Fibroblast of lung (primary cell): ENCODE results near the gene VASN. TPM values are rescaled to one million over a fixed set of nuclear protein-coding genes. Genes with fewer than 3 reads are reported as not detected.
A peak's percentile ranks its signal among the peaks of the same experiment; 100 is the strongest.

ENCODE experiments used
- DNase-seq, 2 donors: peaks; one replicate each; pipeline versions ENCODE4 v3.0.0 to v3.0.0-alpha.2; 2010; ENCODE audit warnings: low read depth in 2 of 2
- H2AFZ ChIP-seq: 2 replicates; pipeline ENCODE4 v1.5.1; 2012; ENCODE audit warnings: low read length, control low read depth, inconsistent platforms
- H3K27ac ChIP-seq: 2 replicates; pipeline ENCODE4 v1.5.1; 2011; ENCODE audit warnings: low read length, control low read depth; ENCODE audit not compliant: insufficient read depth
- H3K27me3 ChIP-seq: 2 replicates; pipeline ENCODE4 v1.5.1; 2011; ENCODE audit warnings: mild to moderate bottlenecking, low read length; ENCODE audit not compliant: control insufficient read depth, insufficient read depth
- H3K36me3 ChIP-seq: 2 replicates; pipeline ENCODE4 v1.5.1; 2011; ENCODE audit warnings: low read length; ENCODE audit not compliant: control insufficient read depth, insufficient read depth
- H3K4me1 ChIP-seq: 2 replicates; pipeline ENCODE4 v1.5.1; 2011; ENCODE audit warnings: low read length; ENCODE audit not compliant: control insufficient read depth, insufficient read depth; ENCODE audit errors: extremely low read depth
- H3K4me2 ChIP-seq: 2 replicates; pipeline ENCODE4 v1.5.1; 2011; ENCODE audit warnings: low read length, control low read depth; ENCODE audit not compliant: insufficient read depth; ENCODE audit errors: extremely low read depth
- H3K4me3 ChIP-seq, 4 experiments: fragments of 200-600 bp in 1 of 4; sonication (generic) in 1 of 4; replicated peaks in 1 of 4; 2 replicates each; pipeline ENCODE4 v1.5.1; 2011 to 2016; ENCODE audit warnings: low read length in 4 of 4, low read depth in 3 of 4, mild to moderate bottlenecking in 3 of 4, control low read depth in 2 of 4, inconsistent platforms in 1 of 4, mixed read lengths in 1 of 4; ENCODE audit not compliant: insufficient read depth in 1 of 4; ENCODE audit errors: control extremely low read depth in 1 of 4
- H3K79me2 ChIP-seq: 2 replicates; pipeline ENCODE4 v1.5.1; 2012; ENCODE audit warnings: mild to moderate bottlenecking, low read length, inconsistent platforms; ENCODE audit not compliant: control insufficient read depth, insufficient read depth
- H3K9ac ChIP-seq: 2 replicates; pipeline ENCODE4 v1.5.1; 2011; ENCODE audit warnings: mild to moderate bottlenecking, low read length, control low read depth; ENCODE audit not compliant: insufficient read depth
- H3K9me3 ChIP-seq: 2 replicates; pipeline ENCODE4 v1.5.1; 2012; ENCODE audit warnings: low read depth, low read length; ENCODE audit not compliant: control insufficient read depth, insufficient read depth
- H4K20me1 ChIP-seq: 2 replicates; pipeline ENCODE4 v1.5.1; 2011; ENCODE audit warnings: low read length; ENCODE audit not compliant: control insufficient read depth, insufficient read depth; ENCODE audit errors: extremely low read depth
- EZH2 ChIP-seq: IDR thresholded peaks from 2 replicates; pipeline ENCODE4 v1.5.1; 2012; ENCODE audit warnings: low read length, control low read depth, mild to moderate bottlenecking; ENCODE audit errors: missing control alignments
- polyA plus RNA-seq, 2 donors: library from polyadenylated mRNA; depleted of rRNA in 1 of 2; stranded (reverse) in 1 of 2; unstranded in 1 of 2; fragments of >200 nt; gene quantifications; 2 replicates each; pipeline ENCODE4 v1.2.1, GENCODE V29; 2011 to 2012; ENCODE audit warnings: missing spikeins in 1 of 2
- total RNA-seq: library from RNA; depleted of rRNA; stranded (reverse); fragments of >200 nt; gene quantifications from 2 replicates; pipeline ENCODE4 v1.2.1, GENCODE V29; 2014
- TF ChIP-seq, protein P1 (sequence below), 2 donors: IDR thresholded peaks in 1 of 2; conservative IDR thresholded peaks in 1 of 2; 1 replicate in 1 of 2; 2 replicates in 1 of 2; pipeline ENCODE4 v1.5.1; 2011 to 2012; ENCODE audit warnings: low read length in 2 of 2, control low read depth in 1 of 2, inconsistent platforms in 1 of 2, low read depth in 1 of 2, mild to moderate bottlenecking in 1 of 2

VASN gene
- total and polyA plus RNA-seq, 2 donors (not counting 1 experiment from before 2014, with no cell fraction given), result 61.9 to 79.4 TPM

DNA sequence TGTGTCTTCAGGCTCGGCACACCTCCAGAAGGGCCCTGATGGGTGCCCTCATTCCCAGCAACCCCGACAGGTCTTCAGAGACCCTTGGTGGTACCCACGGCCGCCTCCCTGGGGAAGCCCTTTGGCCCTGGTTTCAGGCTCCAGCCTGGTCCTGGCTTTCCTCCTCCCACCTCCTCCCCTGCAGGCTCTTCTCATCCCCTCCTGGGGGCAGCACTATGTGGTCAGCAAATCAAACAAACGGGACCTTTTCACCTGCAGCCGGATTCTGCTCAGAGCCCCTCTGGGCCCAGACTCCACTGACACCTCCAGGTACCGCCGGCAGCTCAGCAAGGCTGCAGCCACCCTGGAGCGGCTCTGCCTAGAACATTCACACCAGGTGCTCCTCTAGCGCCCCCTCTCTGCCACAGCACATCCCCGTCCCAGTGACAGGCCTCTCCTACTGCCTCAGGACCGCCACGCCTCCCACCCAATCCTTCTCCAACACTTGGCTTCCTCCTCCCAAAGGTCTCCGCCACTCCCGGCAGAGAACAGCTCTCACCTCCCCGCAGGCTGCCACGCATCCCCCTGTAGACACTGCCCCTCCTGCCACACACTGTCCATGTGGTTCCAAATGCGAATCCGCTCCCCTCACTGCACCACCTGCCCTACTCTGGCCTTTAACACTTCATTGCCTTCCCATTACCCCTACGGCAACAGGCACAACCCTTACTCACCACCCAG, 32.8 kb downstream of the VASN start:
- Histone ChIP-seq H3K36me3 (peaks cover 14% of the 10 kb centered on the region), H3K9ac (no peak overlapping the region), H3K4me2 (no peak overlapping the region), H3K9me3 (no peaks in the 10 kb centered on the region), H3K79me2 (peaks cover under 1% of the 10 kb centered on the region), H3K4me3 (no peak overlapping the region), H3K27ac (no peak overlapping the region), H3K27me3 (no peaks in the 10 kb centered on the region), H3K4me1 (peaks cover 10% of the 10 kb centered on the region), H4K20me1 (no peaks in the 10 kb centered on the region), H2AFZ (no peak overlapping the region)
- DNase-seq, result no peak
- no peak for TF ChIP-seq EZH2
- TF ChIP-seq, protein P1, sequence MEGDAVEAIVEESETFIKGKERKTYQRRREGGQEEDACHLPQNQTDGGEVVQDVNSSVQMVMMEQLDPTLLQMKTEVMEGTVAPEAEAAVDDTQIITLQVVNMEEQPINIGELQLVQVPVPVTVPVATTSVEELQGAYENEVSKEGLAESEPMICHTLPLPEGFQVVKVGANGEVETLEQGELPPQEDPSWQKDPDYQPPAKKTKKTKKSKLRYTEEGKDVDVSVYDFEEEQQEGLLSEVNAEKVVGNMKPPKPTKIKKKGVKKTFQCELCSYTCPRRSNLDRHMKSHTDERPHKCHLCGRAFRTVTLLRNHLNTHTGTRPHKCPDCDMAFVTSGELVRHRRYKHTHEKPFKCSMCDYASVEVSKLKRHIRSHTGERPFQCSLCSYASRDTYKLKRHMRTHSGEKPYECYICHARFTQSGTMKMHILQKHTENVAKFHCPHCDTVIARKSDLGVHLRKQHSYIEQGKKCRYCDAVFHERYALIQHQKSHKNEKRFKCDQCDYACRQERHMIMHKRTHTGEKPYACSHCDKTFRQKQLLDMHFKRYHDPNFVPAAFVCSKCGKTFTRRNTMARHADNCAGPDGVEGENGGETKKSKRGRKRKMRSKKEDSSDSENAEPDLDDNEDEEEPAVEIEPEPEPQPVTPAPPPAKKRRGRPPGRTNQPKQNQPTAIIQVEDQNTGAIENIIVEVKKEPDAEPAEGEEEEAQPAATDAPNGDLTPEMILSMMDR (conservative IDR thresholded peaks at IDR 0.05 in 1 of 2, IDR thresholded peaks at IDR 0.05 in 1 of 2; ENCODE audit: low read depth in 1 of 2, low read length in 2 of 2), result peak; percentile 74 to 79

DNA sequence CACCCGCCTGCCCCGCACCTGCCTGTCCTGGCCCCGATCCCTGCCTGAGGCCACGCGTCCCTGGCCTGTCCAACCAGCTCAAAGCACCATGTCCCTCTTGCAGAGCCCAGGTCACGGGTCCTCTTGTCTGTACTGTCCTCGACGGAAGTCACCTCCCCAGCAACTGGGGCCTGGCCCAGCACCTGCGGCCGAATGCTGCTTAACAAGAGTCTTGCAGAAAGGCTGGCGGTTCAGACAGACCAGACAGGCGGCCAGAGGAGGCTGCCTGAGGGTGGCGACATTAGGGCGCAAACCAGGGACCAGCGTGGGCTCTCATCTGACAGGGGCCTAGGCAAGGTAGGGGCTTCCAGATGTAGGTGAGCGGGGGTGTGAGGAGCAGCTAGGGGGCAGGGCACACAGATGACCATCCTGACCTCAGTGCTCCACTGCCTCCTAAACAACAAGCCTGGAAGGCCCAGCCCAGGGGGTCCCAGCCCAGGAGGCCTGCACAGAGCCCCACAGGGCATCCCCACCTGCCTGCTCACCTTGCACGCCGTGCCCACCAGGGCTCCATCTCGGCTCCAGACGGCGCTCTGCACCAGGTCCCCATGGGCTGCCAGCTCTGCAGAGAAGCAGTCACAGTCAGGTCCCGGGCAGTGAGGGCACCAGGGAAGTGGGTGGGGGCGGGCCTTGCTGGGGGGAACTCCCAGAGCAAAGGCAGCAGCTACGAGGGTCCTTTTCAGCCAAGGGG, 33.5 kb downstream of the VASN start:
- peaks cover 10% of the 10 kb centered on the region for H3K4me1 ChIP-seq

More for the DNA sequence above, 33.5 kb downstream of the VASN start:
- TF ChIP-seq, protein P1 (conservative IDR thresholded peaks at IDR 0.05 in 1 of 2, IDR thresholded peaks at IDR 0.05 in 1 of 2; ENCODE audit: low read depth in 1 of 2, low read length in 2 of 2), result no peak
- no peak for TF ChIP-seq EZH2
- Histone ChIP-seq H3K79me2 (peaks cover 2% of the 10 kb centered on the region), H3K4me2 (no peak overlapping the region), H3K9ac (no peak overlapping the region), H3K36me3 (peaks cover 14% of the 10 kb centered on the region), H2AFZ (no peak overlapping the region), H4K20me1 (no peaks in the 10 kb centered on the region), H3K4me3 (no peak overlapping the region), H3K9me3 (no peaks in the 10 kb centered on the region), H3K27ac (no peak overlapping the region), H3K27me3 (no peaks in the 10 kb centered on the region)
- no peak for DNase-seq
